Ishikawa (cell line): ENCODE data around the gene TBC1D12.

Experiments
- CEBPB ChIP-seq: IDR thresholded peaks from 2 replicates; pipeline ENCODE4 v1.6.1; 2012
- CREB1 ChIP-seq: IDR thresholded peaks from 2 replicates; pipeline ENCODE4 v1.6.1; 2012; ENCODE audit warnings: low read depth
- EGR1 ChIP-seq: IDR thresholded peaks from 2 replicates; pipeline ENCODE4 v1.6.1; 2012
- EP300 ChIP-seq: IDR thresholded peaks from 2 replicates; pipeline ENCODE4 v1.6.1; 2012; ENCODE audit warnings: borderline replicate concordance
- FOXM1 ChIP-seq: IDR thresholded peaks from 2 replicates; pipeline ENCODE4 v1.6.1; 2012; ENCODE audit warnings: low read depth, borderline replicate concordance
- MAX ChIP-seq: IDR thresholded peaks from 2 replicates; pipeline ENCODE4 v1.6.1; 2012
- NFIC ChIP-seq: IDR thresholded peaks from 2 replicates; pipeline ENCODE4 v1.6.1; 2012
- RAD21 ChIP-seq: IDR thresholded peaks from 2 replicates; pipeline ENCODE4 v1.6.1; 2012; ENCODE audit warnings: low read depth
- REST ChIP-seq: IDR thresholded peaks from 2 replicates; pipeline ENCODE4 v1.6.1; 2012; ENCODE audit warnings: low read depth, mild to moderate bottlenecking
- TAF1 ChIP-seq: IDR thresholded peaks from 2 replicates; pipeline ENCODE4 v1.6.1; 2012; ENCODE audit warnings: low read depth, mild to moderate bottlenecking
- TCF12 ChIP-seq: IDR thresholded peaks from 2 replicates; pipeline ENCODE4 v1.6.1; 2012; ENCODE audit warnings: low read depth
- TEAD4 ChIP-seq: IDR thresholded peaks from 2 replicates; pipeline ENCODE4 v1.6.1; 2012
- USF1 ChIP-seq: IDR thresholded peaks from 2 replicates; pipeline ENCODE4 v1.6.1; 2012
- YY1 ChIP-seq: IDR thresholded peaks from 2 replicates; pipeline ENCODE4 v1.6.1; 2012; ENCODE audit warnings: low read depth
- ZBTB7A ChIP-seq: IDR thresholded peaks from 2 replicates; pipeline ENCODE4 v1.6.1; 2012; ENCODE audit warnings: low read depth

Gene TBC1D12

GRCh38 chr10:94485094-94485493 is 82.8 kb downstream of the TBC1D12 start:
- TF ChIP-seq TCF12 (no peak), RAD21 (no peak), ZBTB7A (no peak), TAF1 (no peak), EGR1 (no peak), TEAD4 (no peak), NFIC (no peak), YY1 (no peak), MAX (no peak), CREB1 (no peak), CEBPB (no peak), FOXM1 (no peak), EP300 (no peak), USF1 (no peak), REST (no peak)

- TF ChIP-seq EGR1 (no peak), REST (no peak), TAF1 (no peak), TEAD4 (no peak), CREB1 (no peak), ZBTB7A (no peak), TCF12 (no peak), CEBPB (no peak)
Measured at GRCh38 chr10:94487575-94487974, 85.2 kb downstream of the TBC1D12 start.

- TF ChIP-seq ZBTB7A (no peak), USF1 (no peak), FOXM1 (no peak), CEBPB (no peak), RAD21 (no peak), TEAD4 (no peak), TCF12 (no peak), NFIC (no peak), EP300 (no peak), EGR1 (no peak), REST (no peak), TAF1 (no peak)
Measured at GRCh38 chr10:94489107-94489506, 86.8 kb downstream of the TBC1D12 start.

- peak; percentile 24; the same call in 1 of the 2 replicates for TF ChIP-seq CEBPB
- no peak for TF ChIP-seq ZBTB7A
- TF ChIP-seq REST = no peak
- peak; percentile 33; the same call in 1 of the 2 replicates for TF ChIP-seq TEAD4
Measured at GRCh38 chr10:94489976-94490788, 87.8 kb downstream of the TBC1D12 start.
